A549 (cell line): ENCODE results near the gene ODC1. TPM values are rescaled to one million over a fixed set of nuclear protein-coding genes. Genes with fewer than 3 reads are reported as not detected.

Source experiments
- ATAC-seq, 2 experiments: fragments of 200-7000 bp in 1 of 2; fragments of >200 bp in 1 of 2; cut with Nextera tagmentation in 1 of 2; cut with Tn5 transposase in 1 of 2; 3 replicates each; pipeline versions ENCODE4 v1.8.0 to v1.9.1; 2018 to 2020; ENCODE audit warnings: mild to moderate bottlenecking in 1 of 2, moderate library complexity in 1 of 2
- CTCF ChIA-PET: fragments of 300-600 bp; sonication (Branson Sonifier 250); formaldehyde crosslinking; extraction: SDS; loops from one replicate; lab custom pipeline; 2021; ENCODE audit warnings: antibody characterized with exemption, inconsistent platforms; lab: Yijun Ruan, JAX
- POLR2A ChIA-PET: fragments of 350-600 bp; formaldehyde crosslinking; extraction: SDS; loops from one replicate; lab custom pipeline; 2021; ENCODE audit warnings: antibody characterized with exemption, inconsistent platforms; lab: Yijun Ruan, JAX
- DNase-seq, 2 experiments: peaks; one replicate each; pipeline versions ENCODE4 v3.0.0 to v3.0.0-alpha.2; 2011 to 2016; ENCODE audit warnings: low read depth in 1 of 2, low spot score in 1 of 2
- FAIRE-seq: peaks from 2 replicates; lab custom pipeline; 2011; peaks lifted over from hg19 to GRCh38; lab: Jason Lieb, UNC
- H3K27ac ChIP-seq, 2 experiments: fragments of >200 bp; sonication (Bioruptor Twin); formaldehyde crosslinking; 3 replicates each; pipeline ENCODE4 v1.5.1; 2016 to 2017
- H3K4me1 ChIP-seq: fragments of >200 bp; sonication (Bioruptor Twin); formaldehyde crosslinking; 3 replicates; pipeline ENCODE4 v1.6.1; 2016
- H3K4me2 ChIP-seq: fragments of >200 bp; sonication (Bioruptor Twin); formaldehyde crosslinking; 3 replicates; pipeline ENCODE4 v1.6.1; 2016
- H3K4me3 ChIP-seq: fragments of >200 bp; sonication (Bioruptor Twin); formaldehyde crosslinking; 3 replicates; pipeline ENCODE4 v1.5.1; 2016
- H3K9me3 ChIP-seq: fragments of >200 bp; sonication (Bioruptor Twin); formaldehyde crosslinking; 3 replicates; pipeline ENCODE4 v1.6.1; 2016
- ATOH8 ChIP-seq: fragments of 250-450 bp; sonication (Bioruptor Pico); IDR thresholded peaks from 2 replicates; pipeline ENCODE4 v1.5.0; 2020; ENCODE audit warnings: low read depth, mild to moderate bottlenecking, moderate library complexity
- BHLHE40 ChIP-seq: IDR thresholded peaks from 2 replicates; pipeline ENCODE4 v1.6.1; 2012; ENCODE audit warnings: low read depth, low read length, inconsistent platforms
- CEBPB ChIP-seq, 2 experiments: fragments of >200 bp in 1 of 2; sonication (Bioruptor Twin) in 1 of 2; formaldehyde crosslinking in 1 of 2; IDR thresholded peaks; 2 replicates each; pipeline ENCODE4 v1.6.1; 2012 to 2016
- CHD2 ChIP-seq: fragments of 150-350 bp; IDR thresholded peaks from 2 replicates; pipeline ENCODE4 v1.6.1; 2014; ENCODE audit warnings: low read length; ENCODE audit not compliant: partially characterized antibody
- CTCF ChIP-seq: fragments of >200 bp; sonication (Bioruptor Twin); formaldehyde crosslinking; IDR thresholded peaks from 3 replicates; pipeline ENCODE4 v1.5.1; 2016
- FOSB ChIP-seq: fragments of 250-450 bp; sonication (Bioruptor Pico); IDR thresholded peaks from 2 replicates; pipeline ENCODE4 v1.5.0; 2020; ENCODE audit warnings: mild to moderate bottlenecking, moderate library complexity
- FOXS1 ChIP-seq: fragments of 250-450 bp; sonication (Bioruptor Pico); IDR thresholded peaks from 2 replicates; pipeline ENCODE4 v1.5.0; 2020; ENCODE audit warnings: mild to moderate bottlenecking, moderate library complexity
- GATA3 ChIP-seq: IDR thresholded peaks from 2 replicates; pipeline ENCODE4 v1.6.1; 2012; ENCODE audit warnings: borderline replicate concordance
- HEYL ChIP-seq: fragments of 250-450 bp; sonication (Bioruptor Pico); IDR thresholded peaks from 2 replicates; pipeline ENCODE4 v1.8.0; 2021; ENCODE audit warnings: mild to moderate bottlenecking, moderate library complexity
- HOXB13 ChIP-seq: fragments of 250-450 bp; sonication (Bioruptor Pico); IDR thresholded peaks from 2 replicates; pipeline ENCODE4 v1.5.0; 2020; ENCODE audit warnings: low read depth, mild to moderate bottlenecking, moderate library complexity
- HOXB5 ChIP-seq: fragments of 250-450 bp; sonication (Bioruptor Pico); IDR thresholded peaks from 2 replicates; pipeline ENCODE4 v1.5.0; 2020; ENCODE audit warnings: mild to moderate bottlenecking, moderate library complexity
- JUNB ChIP-seq: fragments of >200 bp; sonication (Bioruptor Twin); formaldehyde crosslinking; IDR thresholded peaks from 2 replicates; pipeline ENCODE4 v1.6.1; 2016
- MAFK ChIP-seq: fragments of 450-650 bp; IDR thresholded peaks from 2 replicates; pipeline ENCODE4 v1.6.1; 2014; ENCODE audit not compliant: partially characterized antibody
- MYC ChIP-seq: IDR thresholded peaks from 2 replicates; pipeline ENCODE4 v1.6.1; 2012; ENCODE audit warnings: mild to moderate bottlenecking, inconsistent platforms, low read length, improper control_type of control experiment, borderline replicate concordance
- NFE2L2 ChIP-seq: fragments of 150-350 bp; conservative IDR thresholded peaks from 2 replicates; pipeline ENCODE4 v1.6.1; 2014; ENCODE audit warnings: low read length
- NPAS2 ChIP-seq: fragments of 250-450 bp; sonication (Bioruptor Pico); IDR thresholded peaks from 2 replicates; pipeline ENCODE4 v1.8.0; 2022; ENCODE audit warnings: mild to moderate bottlenecking, moderate library complexity, borderline replicate concordance
- NR3C1 ChIP-seq: fragments of >200 bp; sonication (Bioruptor Twin); formaldehyde crosslinking; IDR thresholded peaks from 3 replicates; pipeline ENCODE4 v1.6.1; 2017
- PBX3 ChIP-seq: IDR thresholded peaks from 2 replicates; pipeline ENCODE4 v1.6.1; 2012
- POLR2A ChIP-seq: IDR thresholded peaks from 2 replicates; pipeline ENCODE4 v1.6.1; 2012; ENCODE audit warnings: mild to moderate bottlenecking, low read length
- SMC3 ChIP-seq: fragments of >200 bp; sonication (Bioruptor Twin); formaldehyde crosslinking; IDR thresholded peaks from 3 replicates; pipeline ENCODE4 v1.6.1; 2018; ENCODE audit warnings: inconsistent platforms
- SREBF2 ChIP-seq: fragments of 450-650 bp; IDR thresholded peaks from 2 replicates; pipeline ENCODE4 v1.6.1; 2014; ENCODE audit warnings: mild to moderate bottlenecking, moderate library complexity
- TP53 ChIP-seq: fragments of 250-450 bp; sonication (Bioruptor Pico); IDR thresholded peaks from 2 replicates; pipeline ENCODE4 v1.5.0; 2021; ENCODE audit warnings: mild to moderate bottlenecking, moderate library complexity
- ZFP36 ChIP-seq: fragments of 450-650 bp; IDR thresholded peaks from 2 replicates; pipeline ENCODE4 v1.6.1; 2014; ENCODE audit warnings: borderline replicate concordance; ENCODE audit not compliant: partially characterized antibody
- ZNF302 ChIP-seq: fragments of 250-450 bp; sonication (Bioruptor Pico); IDR thresholded peaks from 2 replicates; pipeline ENCODE4 v1.9.0; 2021; ENCODE audit warnings: inconsistent platforms, mild to moderate bottlenecking, moderate library complexity
- WGBS: methylation state at CpG from one replicate; pipeline ENCODE4 v1.1.6; 2017; ENCODE audit errors: missing lambda C conversion rate; 5-methylcytosine and 5-hydroxymethylcytosine counted together
- polyA plus RNA-seq, 4 experiments: library from polyadenylated mRNA; depleted of rRNA in 3 of 4; stranded (reverse); fragments of >200 nt; fragmentation: RNase III in 1 of 4; extraction: RNeasy Plus Mini Kit Qiagen cat#74134 plus additional on column Dnase treatment in 1 of 4; gene quantifications; 2 replicates in 3 of 4; 3 replicates in 1 of 4; pipeline ENCODE4 v1.2.3, GENCODE V29; 2011 to 2017
- TF ChIP-seq, protein P1 (sequence below): fragments of 150-350 bp; IDR thresholded peaks from 2 replicates; pipeline ENCODE4 v1.6.1; 2014; ENCODE audit warnings: low read depth, mild to moderate bottlenecking, low read length
- TF ChIP-seq, protein P2 (sequence below): IDR thresholded peaks from 2 replicates; pipeline ENCODE4 v1.6.1; 2012

ODC1 gene
- polyA plus RNA-seq, 2 of the 4 experiments (the other 2 are of a cell fraction), result 57.8 to 265 TPM

- 64% methylated on average over 8 of the region's 8 CpGs for WGBS
- DNase-seq, result no peak
These were observed 45.4 kb downstream of the ODC1 start for GRCh38 chr2:10402653-10403215.

GRCh38 chr2:10402062-10402585 lies 46.0 kb downstream of the ODC1 start:
- peak in 1 of 2 experiments; percentile 35; a peak in 2 of 6 replicates for ATAC-seq
- ChIA-PET CTCF (interaction anchor here (1.1 to 11.5 kb wide), 7 partner anchors 8 to 258 kb away, joined by 3 to 215 read pairs (median 3); partner anchors contain the start of gene HPCAL1), POLR2A (interaction anchor here (1.2 kb wide), 1 partner anchor 99 kb away, joined by 3 read pairs; the partner anchor contains the start of gene HPCAL1)
- peak; percentile 67 to 69 for DNase-seq
- Histone ChIP-seq H3K4me3 (no peak overlapping the region), H3K4me1 (peaks cover 77% of the 10 kb centered on the region), H3K27ac (peak overlapping the region; percentile 93 to 95), H3K4me2 (peak overlapping the region; percentile 38), H3K9me3 (no peaks in the 10 kb centered on the region)
- 43% methylated on average over 14 of the region's 14 CpGs for WGBS
- FAIRE-seq, result no peak
- no peak for TF ChIP-seq CHD2
- no peak for TF ChIP-seq HEYL (CRISPR knock-in tag)
- TF ChIP-seq SMC3, result no peak
- TF ChIP-seq, protein P1, sequence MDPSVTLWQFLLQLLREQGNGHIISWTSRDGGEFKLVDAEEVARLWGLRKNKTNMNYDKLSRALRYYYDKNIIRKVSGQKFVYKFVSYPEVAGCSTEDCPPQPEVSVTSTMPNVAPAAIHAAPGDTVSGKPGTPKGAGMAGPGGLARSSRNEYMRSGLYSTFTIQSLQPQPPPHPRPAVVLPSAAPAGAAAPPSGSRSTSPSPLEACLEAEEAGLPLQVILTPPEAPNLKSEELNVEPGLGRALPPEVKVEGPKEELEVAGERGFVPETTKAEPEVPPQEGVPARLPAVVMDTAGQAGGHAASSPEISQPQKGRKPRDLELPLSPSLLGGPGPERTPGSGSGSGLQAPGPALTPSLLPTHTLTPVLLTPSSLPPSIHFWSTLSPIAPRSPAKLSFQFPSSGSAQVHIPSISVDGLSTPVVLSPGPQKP, result no peak
- peak; percentile 12 for TF ChIP-seq ZFP36
- TF ChIP-seq SREBF2, result no peak
- no peak for TF ChIP-seq MAFK
- TF ChIP-seq NR3C1, result no peak
- TF ChIP-seq JUNB, result peak; percentile 63
- TF ChIP-seq CEBPB (IDR thresholded peaks at IDR 0.05), result 0 out of 4 replicates have a peak, but pooled peaks of 1 of the 2 experiments have one; percentile 22
- TF ChIP-seq NPAS2 (CRISPR knock-in tag), result no peak
- no peak for TF ChIP-seq NFE2L2
- TF ChIP-seq POLR2A, result no peak
- 0 out of 2 replicates have a peak, but pooled peaks have one; percentile 24 for TF ChIP-seq GATA3
- TF ChIP-seq FOXS1 (CRISPR knock-in tag), result no peak
- TF ChIP-seq, protein P2, sequence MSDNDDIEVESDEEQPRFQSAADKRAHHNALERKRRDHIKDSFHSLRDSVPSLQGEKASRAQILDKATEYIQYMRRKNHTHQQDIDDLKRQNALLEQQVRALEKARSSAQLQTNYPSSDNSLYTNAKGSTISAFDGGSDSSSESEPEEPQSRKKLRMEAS, result peak; percentile 57
- TF ChIP-seq HOXB5 (CRISPR knock-in tag), result no peak
- peak; percentile 58; the same call in 1 of the 2 replicates for TF ChIP-seq HOXB13 (CRISPR knock-in tag)
- TF ChIP-seq CTCF, result no peak
- no peak for TF ChIP-seq FOSB (CRISPR knock-in tag)
- TF ChIP-seq BHLHE40, result no peak
- no peak for TF ChIP-seq PBX3
- TF ChIP-seq TP53 (CRISPR knock-in tag), result no peak

More at GRCh38 chr2:10402653-10403215, 45.4 kb downstream of the ODC1 start:
- TF ChIP-seq ATOH8 (CRISPR knock-in tag) (no peak), ZNF302 (CRISPR knock-in tag) (no peak), MYC (0 out of 2 replicates have a peak, but pooled peaks have one; percentile 36), CTCF (no peak), NPAS2 (CRISPR knock-in tag) (no peak)
- TF ChIP-seq, all 56 proteins: peak for 1
- H3K9me3 ChIP-seq, result no peaks in the 10 kb centered on the region
- peak overlapping the region; percentile 38 for H3K4me2 ChIP-seq
- FAIRE-seq (no peak), ATAC-seq (no peak)
- H3K4me3 ChIP-seq, result no peak overlapping the region
- peak overlapping the region; percentile 93 to 95 for H3K27ac ChIP-seq
- POLR2A ChIA-PET, result interaction anchor here (1.2 kb wide), 1 partner anchor 100 kb away, joined by 3 read pairs; the partner anchor contains the start of gene HPCAL1
- peaks cover 83% of the 10 kb centered on the region for H3K4me1 ChIP-seq
- CTCF ChIA-PET, result interaction anchor here (0.9 to 11.5 kb wide), 11 partner anchors 8 to 278 kb away, joined by 3 to 215 read pairs (median 3); partner anchors contain the start of gene HPCAL1
